COLO668 (cell line): ENCODE results near the gene OR51B5.
"Not testable (repeated sequence)": the region's sequence is repeated elsewhere in the genome, so short reads cannot be mapped to it uniquely, and the experiment has no call there.

Experiments used
- DNase-seq: peaks from one replicate; lab custom pipeline; 2025; ENCODE audit not compliant: unreplicated experiment; lab: John Stamatoyannopoulos, UW

Gene OR51B5

GRCh38 chr11:5336331-5336730 lies 7.0 kb downstream of the OR51B5 start:
- DNase-seq: no peak

GRCh38 chr11:5335170-5335569 lies 8.2 kb downstream of the OR51B5 start:
- no peak for DNase-seq

GRCh38 chr11:5324197-5324596 lies 19.1 kb downstream of the OR51B5 start, which contains the start of gene OR51B2:
OR51B2 (minus strand) TSS chr11:5324297; CDS start chr11:5324297, 0 bp downstream.
- DNase-seq: no peak

GRCh38 chr11:5317292-5317691 lies 26.0 kb downstream of the OR51B5 start:
- DNase-seq: no peak

GRCh38 chr11:5313326-5314023 lies 29.8 kb downstream of the OR51B5 start:
- not testable (repeated sequence) for DNase-seq

GRCh38 chr11:5310423-5310822 lies 32.9 kb downstream of the OR51B5 start:
- DNase-seq: no peak

- DNase-seq: no peak
Measured at GRCh38 chr11:5307256-5308019, 35.9 kb downstream of the OR51B5 start.

- no peak for DNase-seq
Measured at GRCh38 chr11:5304046-5304445, 39.3 kb downstream of the OR51B5 start.

- DNase-seq: no peak
Measured at GRCh38 chr11:5303626-5304025, 39.7 kb downstream of the OR51B5 start.

GRCh38 chr11:5301846-5302245 lies 41.5 kb downstream of the OR51B5 start, which contains the start of gene OR51B4:
OR51B4 (minus strand) TSS chr11:5301946; CDS start chr11:5301946, 0 bp downstream.
- no peak for DNase-seq

- no peak for DNase-seq
Measured at GRCh38 chr11:5300251-5300650, 43.1 kb downstream of the OR51B5 start.

- no peak for DNase-seq
Measured at GRCh38 chr11:5298451-5298850, 44.9 kb downstream of the OR51B5 start.

GRCh38 chr11:5297721-5298323 lies 45.5 kb downstream of the OR51B5 start:
- no peak for DNase-seq

GRCh38 chr11:5294342-5294995 lies 48.9 kb downstream of the OR51B5 start:
- DNase-seq: not testable (repeated sequence)

- DNase-seq: no peak
Measured at GRCh38 chr11:5293028-5293427, 50.3 kb downstream of the OR51B5 start.
